ENCODE results near the gene CCDC88B. TPM values are rescaled to one million over a fixed set of nuclear protein-coding genes. Genes with fewer than 3 reads are reported as not detected.
A peak's percentile ranks its signal among the peaks of the same experiment; 100 is the strongest.

CCDC88B gene
- total and polyA plus RNA-seq, 9 of the 15 experiments (the other 6 are each of a cell fraction or from before 2014, with no cell fraction given), result 0.13 to 18.1 (median 7.9) TPM

- Histone ChIP-seq H3K9me3 (replicated peaks; ENCODE audit: control insufficient read depth, insufficient read depth, low read depth, low read length) (no peaks in the 10 kb centered on the region), H3K27ac (ENCODE audit: extremely low read depth, low read depth, low read length) (no peak overlapping the region), H3K79me2 (ENCODE audit: control insufficient read depth, insufficient read depth, low read length) (no peaks in the 10 kb centered on the region), H3K4me2 (ENCODE audit: insufficient read depth, low read length) (no peak overlapping the region), H3K9ac (ENCODE audit: insufficient read depth in 1 of 2, low read depth in 2 of 2, low read length in 2 of 2) (peak overlapping the region in 1 of 2 experiments; percentile 59; a peak in 1 of 4 replicates), H3K4me1 (replicated peaks in 1 of 2; ENCODE audit: control insufficient read depth in 2 of 2, insufficient read depth in 2 of 2, low read length in 2 of 2) (peaks cover 8 to 60% of the 10 kb centered on the region in 2 experiments; a peak in 4 of 5 replicates), H3K4me3 (no peak overlapping the region), H3K9me1 (ENCODE audit: control insufficient read depth, insufficient read depth, low read length) (no peaks in the 10 kb centered on the region), H3K36me3 (ENCODE audit: control insufficient read depth, insufficient read depth, low read length) (no peaks in the 10 kb centered on the region), H2AFZ (ENCODE audit: low read depth, low read length) (no peak overlapping the region), H4K20me1 (replicated peaks; ENCODE audit: control insufficient read depth, insufficient read depth, low read length) (no peaks in the 10 kb centered on the region; the same call in 1 of the 2 replicates), H3K27me3 (ENCODE audit: control insufficient read depth in 2 of 2, insufficient read depth in 2 of 2, low read length in 2 of 2) (no peaks in the 10 kb centered on the region)
- POLR2A ChIA-PET, result interaction anchor here (0.6 to 1.4 kb wide), 4 partner anchors 8 to 116 kb away, joined by 3 to 4 read pairs (median 3); partner anchors contain the start of gene BAD
- no peak for DNase-seq (ENCODE audit: extremely low read depth in 1 of 4, low spot score in 3 of 4)
- intact Hi-C loops (cut with micrococcal nuclease), result no loop called here
- TF ChIP-seq ZNF696 (CRISPR knock-in tag; conservative IDR thresholded peaks at IDR 0.05) (no peak), WHSC1 (IDR thresholded peaks at IDR 0.05; ENCODE audit: low read length) (no peak), GTF2F1 (IDR thresholded peaks at IDR 0.05; ENCODE audit: low read depth, low read length) (no peak), RBM25 (IDR thresholded peaks at IDR 0.05; ENCODE audit: low read depth, low read length, severe bottlenecking) (peak; percentile 84), ATF3 (IDR thresholded peaks at IDR 0.05) (peak; percentile 46; the same call in 1 of the 2 replicates), ATF3 (CRISPR knock-in tag; conservative IDR thresholded peaks at IDR 0.05) (no peak), NFIC (IDR thresholded peaks at IDR 0.05) (no peak), ZFP36 (IDR thresholded peaks at IDR 0.05; ENCODE audit: low read depth, low read length, partially characterized antibody) (peak; percentile 77), CEBPB (tag; IDR thresholded peaks at IDR 0.05) (peak; percentile 88), BCOR (IDR thresholded peaks at IDR 0.05) (peak; percentile 81), TEAD1 (CRISPR knock-in tag; IDR thresholded peaks at IDR 0.05) (no peak), KDM1A (IDR thresholded peaks at IDR 0.05) (peak; percentile 49 to 63; a peak in 2 of 4 replicates)
- in situ Hi-C loops (cut with MboI), result no loop called here
- 70% methylated on average over 12 of the region's 12 CpGs for WGBS (ENCODE audit: insufficient coverage, low coverage, missing lambda C conversion rate)
- FAIRE-seq, result no peak
- CTCF ChIA-PET (ENCODE audit: low intra/inter-chr PET ratio), result no interaction called here
- no TSS peak for BruUV-seq (replicated peaks)
- no peak for ATAC-seq
These were observed 7.3 kb downstream of the CCDC88B start for GRCh38 chr11:64347193-64347867.
